K562 (cell line): ENCODE measurements around the gene SPIRE1. TPM values are rescaled to one million over a fixed set of nuclear protein-coding genes. Genes with fewer than 3 reads are reported as not detected.

Experiments used
- SNIP1 ChIP-seq: fragments of 450-650 bp; IDR thresholded peaks from 2 replicates; pipeline ENCODE4 v1.7.1; 2017; ENCODE audit warnings: low read depth, mild to moderate bottlenecking
- SRSF9 ChIP-seq: fragments of 200-400 bp; formaldehyde crosslinking; IDR thresholded peaks from 2 replicates; pipeline ENCODE4 v1.6.1; 2017; ENCODE audit warnings: low read depth, low read length, borderline replicate concordance
- UBTF ChIP-seq, 2 experiments: IDR thresholded peaks; 2 replicates each; pipeline ENCODE4 v1.6.1; 2012; ENCODE audit warnings: improper control_type of control experiment in 2 of 2, low read depth in 2 of 2, low read length in 2 of 2, borderline replicate concordance in 1 of 2
- ZBTB12 ChIP-seq: fragments of 250-450 bp; sonication (Bioruptor Pico); IDR thresholded peaks from 2 replicates; pipeline ENCODE4 v1.4.0; 2020
- ZNF347 ChIP-seq: fragments of 450-650 bp; formaldehyde crosslinking; IDR thresholded peaks from 2 replicates; pipeline ENCODE4 v1.4.0; 2020; ENCODE audit warnings: low read depth, mild to moderate bottlenecking, moderate library complexity
- polyA plus RNA-seq, 8 experiments: library from polyadenylated mRNA; depleted of rRNA in 4 of 8; stranded (reverse) in 5 of 8; unstranded in 3 of 8; fragments of >200 nt; fragmentation: Nextera tagmentation in 2 of 8; fragmentation: Illumina TruSeq in 1 of 8; extraction: Ambion mirVana in 2 of 8; extraction: Trizol in 1 of 8; gene quantifications; 2 replicates each; pipeline versions ENCODE4 v1.2.1 to v1.2.3, GENCODE V29; 2011 to 2014; ENCODE audit warnings: inconsistent platforms in 1 of 8, missing spikeins in 1 of 8
- total RNA-seq, 7 experiments: library from RNA; depleted of rRNA in 6 of 7; stranded (reverse); fragments of >200 nt in 6 of 7; fragmentation: Illumina TruSeq in 2 of 7; extraction: Trizol in 2 of 7; gene quantifications; 2 replicates each; pipeline versions ENCODE4 v1.2.1 to v1.2.3, GENCODE V29; 2011 to 2021; ENCODE audit warnings: low replicate concordance in 1 of 7

The SPIRE1 gene
- total and polyA plus RNA-seq, 9 of the 15 experiments (the other 6 are each of a cell fraction or from before 2014, with no cell fraction given): 2.9 to 14.0 (median 10.2) TPM

GRCh38 chr18:12628706-12629702, 28.9 kb downstream of the SPIRE1 start (continued):
- no peak for TF ChIP-seq SNIP1
- no peak for TF ChIP-seq ZBTB12
- TF ChIP-seq UBTF (IDR thresholded peaks at IDR 0.05; ENCODE audit: borderline replicate concordance in 1 of 2, low read depth in 2 of 2, low read length in 2 of 2): no peak
- TF ChIP-seq ZNF347: no peak
- TF ChIP-seq SRSF9: no peak
